Activated CD4-positive, alpha-beta T cell treated with anti-CD3 and anti-CD28 coated beads, Interleukin-2, amount 10 ng/mL, durations not matched to agents 24 days and 14 days (primary cell): ENCODE data around the gene UBE2C. TPM values are rescaled to one million over a fixed set of nuclear protein-coding genes. Genes with fewer than 3 reads are reported as not detected.

Source experiments
- DNase-seq: peaks from one replicate; pipeline ENCODE4 v3.0.0; 2022
- H3K27ac Mint-ChIP-seq: one replicate; pipeline ENCODE4 v1.8.0; 2022; ENCODE audit warnings: mild to moderate bottlenecking, mixed read lengths
- H3K27me3 Mint-ChIP-seq: one replicate; pipeline ENCODE4 v1.8.0; 2022; ENCODE audit warnings: mixed read lengths
- H3K36me3 Mint-ChIP-seq: one replicate; pipeline ENCODE4 v1.8.0; 2022; ENCODE audit warnings: low read depth, mild to moderate bottlenecking, mixed read lengths
- H3K4me1 Mint-ChIP-seq: one replicate; pipeline ENCODE4 v1.8.0; 2021; ENCODE audit warnings: mixed read lengths
- H3K4me3 Mint-ChIP-seq: one replicate; pipeline ENCODE4 v1.8.0; 2022; ENCODE audit warnings: mild to moderate bottlenecking, moderate library complexity, mixed read lengths
- H3K9me3 Mint-ChIP-seq: one replicate; pipeline ENCODE4 v1.8.0; 2021; ENCODE audit warnings: mixed read lengths
- intact Hi-C: fragments of 100-400 bp; cut with micrococcal nuclease; formaldehyde crosslinking; loops from one replicate; pipeline ENCODE4 v1.15.1; 2023
- total RNA-seq: library from RNA; stranded (reverse); gene quantifications from 2 replicates; pipeline ENCODE4 v1.2.3, GENCODE V29; 2022

UBE2C gene
- total RNA-seq, 1 donor from 2014 or later = 113 TPM

- H3K27me3 Mint-ChIP-seq = peaks cover 10% of the 10 kb centered on the region
- H3K36me3 Mint-ChIP-seq = no peaks in the 10 kb centered on the region
- H3K4me1 Mint-ChIP-seq = peaks cover 6% of the 10 kb centered on the region
- H3K27ac Mint-ChIP-seq = peak within 1 kb of the TSS; percentile 58
- no peaks in the 10 kb centered on the region for H3K9me3 Mint-ChIP-seq
- H3K4me3 Mint-ChIP-seq = peak within 1 kb of the TSS; percentile 83
- peak; percentile 79 for DNase-seq
- intact Hi-C loops = no loop called here
Measured at GRCh38 chr20:45833030-45833882, 20.8 kb downstream of the UBE2C start, which contains the start of gene SNX21. SNX21 (plus strand) TSS chr20:45833799; CDS start chr20:45833920, 121 bp downstream.

- DNase-seq = peak; percentile 87
- Mint-ChIP-seq H3K9me3 (no peaks in the 10 kb centered on the region), H3K27me3 (peaks cover 10% of the 10 kb centered on the region), H3K4me1 (peaks cover 6% of the 10 kb centered on the region), H3K27ac (no peak overlapping the region), H3K4me3 (peak overlapping the region; percentile 83), H3K36me3 (no peaks in the 10 kb centered on the region)
- intact Hi-C loops = loop anchor here (2.0 kb wide), 1 partner anchor 23 kb away; the partner anchor contains the start of genes ACOT8 and ZSWIM3
Measured at GRCh38 chr20:45833883-45834796, 21.7 kb downstream of the UBE2C start.

GRCh38 chr20:45834797-45835161 lies 22.3 kb downstream of the UBE2C start:
- Mint-ChIP-seq H3K27me3 (peaks cover 10% of the 10 kb centered on the region), H3K36me3 (no peaks in the 10 kb centered on the region), H3K4me1 (peaks cover 6% of the 10 kb centered on the region), H3K27ac (no peak overlapping the region), H3K9me3 (no peaks in the 10 kb centered on the region), H3K4me3 (peak overlapping the region; percentile 83)
- no peak for DNase-seq
- intact Hi-C loops = loop anchor here (2.0 kb wide), 1 partner anchor 22 kb away; the partner anchor contains the start of genes ACOT8 and ZSWIM3

- Mint-ChIP-seq H3K9me3 (no peaks in the 10 kb centered on the region), H3K4me1 (peaks cover 6% of the 10 kb centered on the region), H3K4me3 (no peak overlapping the region), H3K27me3 (peaks cover 8% of the 10 kb centered on the region), H3K27ac (no peak overlapping the region), H3K36me3 (no peaks in the 10 kb centered on the region)
- intact Hi-C loops = loop anchor here (2.0 kb wide), 1 partner anchor 21 kb away; the partner anchor contains the start of genes ACOT8 and ZSWIM3
- DNase-seq = no peak
Measured at GRCh38 chr20:45835329-45835765, 22.9 kb downstream of the UBE2C start.

GRCh38 chr20:45835825-45836224 lies 23.4 kb downstream of the UBE2C start:
- intact Hi-C loops = loop anchor here (2.0 kb wide), 1 partner anchor 21 kb away; the partner anchor contains the start of genes ACOT8 and ZSWIM3
- H3K27ac Mint-ChIP-seq = no peak overlapping the region

GRCh38 chr20:45836841-45837240 lies 24.4 kb downstream of the UBE2C start:
- no peak for DNase-seq
- Mint-ChIP-seq H3K27ac (no peak overlapping the region), H3K36me3 (no peaks in the 10 kb centered on the region), H3K9me3 (no peaks in the 10 kb centered on the region), H3K4me1 (peaks cover 6% of the 10 kb centered on the region), H3K4me3 (no peak overlapping the region), H3K27me3 (peaks cover under 1% of the 10 kb centered on the region)
- intact Hi-C loops = no loop called here

More at GRCh38 chr20:45835825-45836224, 23.4 kb downstream of the UBE2C start:
- Mint-ChIP-seq H3K9me3 (no peaks in the 10 kb centered on the region), H3K4me1 (peaks cover 6% of the 10 kb centered on the region), H3K27me3 (peaks cover 4% of the 10 kb centered on the region), H3K4me3 (peak overlapping the region; percentile 40), H3K36me3 (no peaks in the 10 kb centered on the region)
- DNase-seq = no peak

GRCh38 chr20:45840700-45841198 lies 28.3 kb downstream of the UBE2C start:
- Mint-ChIP-seq H3K27me3 (no peaks in the 10 kb centered on the region), H3K9me3 (no peaks in the 10 kb centered on the region)

GRCh38 chr20:45841407-45842129 lies 29.1 kb downstream of the UBE2C start:
- peaks cover 3% of the 10 kb centered on the region for H3K4me1 Mint-ChIP-seq
- intact Hi-C loops = no loop called here
- H3K27ac Mint-ChIP-seq = no peak overlapping the region
- no peaks in the 10 kb centered on the region for H3K27me3 Mint-ChIP-seq
- H3K9me3 Mint-ChIP-seq = no peaks in the 10 kb centered on the region
- no peak for DNase-seq
- no peak overlapping the region for H3K4me3 Mint-ChIP-seq
- peaks cover 24% of the 10 kb centered on the region for H3K36me3 Mint-ChIP-seq

More at GRCh38 chr20:45840700-45841198, 28.3 kb downstream of the UBE2C start:
- intact Hi-C loops = no loop called here
- Mint-ChIP-seq H3K4me1 (peaks cover 4% of the 10 kb centered on the region), H3K27ac (no peak overlapping the region), H3K4me3 (no peak overlapping the region), H3K36me3 (peaks cover 20% of the 10 kb centered on the region)
- DNase-seq = no peak

- H3K4me3 Mint-ChIP-seq = no peak overlapping the region
- intact Hi-C loops = no loop called here
- peaks cover 24% of the 10 kb centered on the region for H3K36me3 Mint-ChIP-seq
- no peak for DNase-seq
- no peak overlapping the region for H3K27ac Mint-ChIP-seq
- peaks cover 3% of the 10 kb centered on the region for H3K4me1 Mint-ChIP-seq
- no peaks in the 10 kb centered on the region for H3K9me3 Mint-ChIP-seq
- H3K27me3 Mint-ChIP-seq = no peaks in the 10 kb centered on the region
Measured at GRCh38 chr20:45842169-45842812, 29.8 kb downstream of the UBE2C start.

- no peak overlapping the region for H3K4me3 Mint-ChIP-seq
- H3K36me3 Mint-ChIP-seq = peaks cover 24% of the 10 kb centered on the region
- H3K9me3 Mint-ChIP-seq = no peaks in the 10 kb centered on the region
- H3K27ac Mint-ChIP-seq = no peak overlapping the region
- no peaks in the 10 kb centered on the region for H3K27me3 Mint-ChIP-seq
- peaks cover 3% of the 10 kb centered on the region for H3K4me1 Mint-ChIP-seq
- intact Hi-C loops = no loop called here
- no peak for DNase-seq
Measured at GRCh38 chr20:45843506-45843905, 31.1 kb downstream of the UBE2C start.

GRCh38 chr20:45845452-45845851 lies 33.0 kb downstream of the UBE2C start:
- intact Hi-C loops = no loop called here

GRCh38 chr20:45848421-45848820 lies 36.0 kb downstream of the UBE2C start:
- H3K4me3 Mint-ChIP-seq = no peak overlapping the region
- no peak overlapping the region for H3K27ac Mint-ChIP-seq
- H3K36me3 Mint-ChIP-seq = peaks cover 36% of the 10 kb centered on the region
- H3K9me3 Mint-ChIP-seq = no peaks in the 10 kb centered on the region
- DNase-seq = no peak
- no peaks in the 10 kb centered on the region for H3K27me3 Mint-ChIP-seq
- intact Hi-C loops = no loop called here
- H3K4me1 Mint-ChIP-seq = peaks cover 4% of the 10 kb centered on the region

More at GRCh38 chr20:45845452-45845851, 33.0 kb downstream of the UBE2C start:
- Mint-ChIP-seq H3K4me1 (peaks cover 5% of the 10 kb centered on the region), H3K27me3 (no peaks in the 10 kb centered on the region), H3K4me3 (no peak overlapping the region), H3K27ac (no peak overlapping the region), H3K36me3 (peaks cover 29% of the 10 kb centered on the region), H3K9me3 (no peaks in the 10 kb centered on the region)
- DNase-seq = no peak
